ENCODE measurements around the gene MMP20. TPM values are rescaled to one million over a fixed set of nuclear protein-coding genes. Genes with fewer than 3 reads are reported as not detected.

The MMP20 gene
- total RNA-seq, 1 experiment from 2014 or later = 0.30 TPM

Other genes with a start within 250 kb of the MMP20 start
- gene TMEM123, start 172.6 kb downstream of the MMP20 start, total RNA-seq (2021; ENCODE audit: unreplicated experiment) = 217 TPM
- gene MMP7, start 94.6 kb downstream of the MMP20 start, total RNA-seq (2021; ENCODE audit: unreplicated experiment) = 0.61 TPM
- not detected for gene MMP27, start 80.4 kb upstream of the MMP20 start, total RNA-seq (2021; ENCODE audit: unreplicated experiment)
- gene MMP8, start 99.6 kb upstream of the MMP20 start, total RNA-seq (2021; ENCODE audit: unreplicated experiment) = not detected
- gene MMP10, start 155.3 kb upstream of the MMP20 start, total RNA-seq (2021; ENCODE audit: unreplicated experiment) = not detected
- gene MMP1, start 172.8 kb upstream of the MMP20 start, total RNA-seq (2021; ENCODE audit: unreplicated experiment) = not detected
- gene MMP3, start 218.3 kb upstream of the MMP20 start, total RNA-seq (2021; ENCODE audit: unreplicated experiment) = not detected
- gene MMP12, start 249.7 kb upstream of the MMP20 start, total RNA-seq (2021; ENCODE audit: unreplicated experiment) = not detected